GM18907 (cell line): ENCODE results near the gene ZCCHC7.

Experiments used
- ATAC-seq: cut with Tn5 transposase; IDR thresholded peaks from one replicate; pipeline ENCODE4 v1.9.1; 2021; ENCODE audit warnings: mild to moderate bottlenecking, moderate library complexity; ENCODE audit not compliant: unreplicated experiment

Gene ZCCHC7

GRCh38 chr9:37328556-37329227, 208.3 kb downstream of the ZCCHC7 start:
- no peak for ATAC-seq

GRCh38 chr9:37329576-37329975, 209.2 kb downstream of the ZCCHC7 start:
- ATAC-seq = no peak

GRCh38 chr9:37331871-37332270, 211.5 kb downstream of the ZCCHC7 start:
- no peak for ATAC-seq

GRCh38 chr9:37332578-37332977, 212.2 kb downstream of the ZCCHC7 start:
- no peak for ATAC-seq

GRCh38 chr9:37333288-37333687, 212.9 kb downstream of the ZCCHC7 start:
- ATAC-seq = no peak

GRCh38 chr9:37335238-37335637, 214.9 kb downstream of the ZCCHC7 start:
- ATAC-seq = no peak

- no peak for ATAC-seq
Observed at GRCh38 chr9:37336150-37336549, 215.8 kb downstream of the ZCCHC7 start.

GRCh38 chr9:37337301-37337890, 217.0 kb downstream of the ZCCHC7 start:
- ATAC-seq = no peak

GRCh38 chr9:37338218-37338617, 217.8 kb downstream of the ZCCHC7 start:
- no peak for ATAC-seq

GRCh38 chr9:37339923-37340322, 219.5 kb downstream of the ZCCHC7 start:
- ATAC-seq = no peak

- no peak for ATAC-seq
Observed at GRCh38 chr9:37340961-37341360, 220.6 kb downstream of the ZCCHC7 start.

- no peak for ATAC-seq
Observed at GRCh38 chr9:37341704-37342103, 221.3 kb downstream of the ZCCHC7 start.

- no peak for ATAC-seq
Observed at GRCh38 chr9:37342493-37342892, 222.1 kb downstream of the ZCCHC7 start.

- no peak for ATAC-seq
Observed at GRCh38 chr9:37342895-37343294, 222.5 kb downstream of the ZCCHC7 start.

GRCh38 chr9:37343724-37344123, 223.3 kb downstream of the ZCCHC7 start:
- ATAC-seq = no peak

- no peak for ATAC-seq
Observed at GRCh38 chr9:37345038-37345437, 224.7 kb downstream of the ZCCHC7 start.

GRCh38 chr9:37348917-37349316, 228.5 kb downstream of the ZCCHC7 start:
- ATAC-seq = no peak

GRCh38 chr9:37350486-37351190, 230.3 kb downstream of the ZCCHC7 start:
- ATAC-seq = no peak

- no peak for ATAC-seq
Observed at GRCh38 chr9:37353791-37354190, 233.4 kb downstream of the ZCCHC7 start.

GRCh38 chr9:37362430-37362829, 242.1 kb downstream of the ZCCHC7 start:
- no peak for ATAC-seq

- no peak for ATAC-seq
Observed at GRCh38 chr9:37363124-37363523, 242.8 kb downstream of the ZCCHC7 start.

GRCh38 chr9:37364136-37364535, 243.8 kb downstream of the ZCCHC7 start:
- ATAC-seq = no peak
